Astrocyte (in vitro differentiated cells and primary cell): ENCODE measurements around the gene OSM. TPM values are rescaled to one million over a fixed set of nuclear protein-coding genes. Genes with fewer than 3 reads are reported as not detected.

Source experiments
- DNase-seq: peaks from one replicate; pipeline ENCODE4 v3.0.0-alpha.2; 2010; ENCODE audit warnings: low read depth
- FAIRE-seq: peaks from 2 replicates; lab custom pipeline; 2011; peaks lifted over from hg19 to GRCh38; lab: Jason Lieb, UNC
- H2AFZ ChIP-seq: 2 replicates; pipeline ENCODE4 v1.6.0; 2012; ENCODE audit warnings: low read depth, low read length, inconsistent platforms
- H3K27ac ChIP-seq: 2 replicates; pipeline ENCODE4 v1.5.1; 2011; ENCODE audit warnings: low read depth, low read length, inconsistent platforms
- H3K27me3 ChIP-seq: 2 replicates; pipeline ENCODE4 v1.6.0; 2011; ENCODE audit warnings: low read length, inconsistent platforms; ENCODE audit not compliant: insufficient read depth
- H3K36me3 ChIP-seq: 2 replicates; pipeline ENCODE4 v1.5.1; 2011; ENCODE audit warnings: low read length, inconsistent platforms; ENCODE audit not compliant: insufficient read depth
- H3K4me1 ChIP-seq: 2 replicates; pipeline ENCODE4 v1.5.1; 2011; ENCODE audit warnings: low read length, inconsistent platforms; ENCODE audit not compliant: insufficient read depth
- H3K4me2 ChIP-seq: 2 replicates; pipeline ENCODE4 v1.6.0; 2012; ENCODE audit warnings: low read length, inconsistent platforms
- H3K4me3 ChIP-seq: 2 replicates; pipeline ENCODE4 v1.5.1; 2011; ENCODE audit warnings: low read depth, mild to moderate bottlenecking, low read length, inconsistent platforms; ENCODE audit not compliant: insufficient read depth
- H3K79me2 ChIP-seq: 2 replicates; pipeline ENCODE4 v1.6.0; 2012; ENCODE audit warnings: mild to moderate bottlenecking, low read length, inconsistent platforms; ENCODE audit not compliant: insufficient read depth
- H3K9ac ChIP-seq: 2 replicates; pipeline ENCODE4 v1.6.0; 2012; ENCODE audit warnings: mild to moderate bottlenecking, low read length, inconsistent platforms
- H3K9me3 ChIP-seq: 2 replicates; pipeline ENCODE4 v1.5.1; 2012; ENCODE audit warnings: low read depth, mild to moderate bottlenecking, low read length, inconsistent platforms; ENCODE audit not compliant: insufficient read depth
- H4K20me1 ChIP-seq: 2 replicates; pipeline ENCODE4 v1.6.0; 2012; ENCODE audit warnings: low read length, inconsistent platforms; ENCODE audit not compliant: insufficient read depth
- H3K27ac Mint-ChIP-seq: one replicate; pipeline ENCODE4 v1.8.0; 2021; ENCODE audit warnings: mild to moderate bottlenecking, mixed read lengths; ENCODE audit not compliant: unreplicated experiment
- H3K27me3 Mint-ChIP-seq: one replicate; pipeline ENCODE4 v1.8.0; 2021; ENCODE audit warnings: low read depth, mixed read lengths; ENCODE audit not compliant: unreplicated experiment
- H3K36me3 Mint-ChIP-seq: one replicate; pipeline ENCODE4 v1.8.0; 2021; ENCODE audit warnings: low read depth, mixed read lengths; ENCODE audit not compliant: unreplicated experiment
- H3K4me1 Mint-ChIP-seq: one replicate; pipeline ENCODE4 v1.8.0; 2021; ENCODE audit warnings: low read depth, mixed read lengths; ENCODE audit not compliant: unreplicated experiment
- H3K4me3 Mint-ChIP-seq: one replicate; pipeline ENCODE4 v1.8.0; 2021; ENCODE audit warnings: mild to moderate bottlenecking, moderate library complexity, mixed read lengths; ENCODE audit not compliant: unreplicated experiment
- H3K9me3 Mint-ChIP-seq: one replicate; pipeline ENCODE4 v1.8.0; 2021; ENCODE audit warnings: mild to moderate bottlenecking, mixed read lengths; ENCODE audit not compliant: unreplicated experiment
- EZH2 ChIP-seq: IDR thresholded peaks from 2 replicates; pipeline ENCODE4 v1.6.1; 2012; ENCODE audit warnings: mild to moderate bottlenecking, low read length, inconsistent platforms; ENCODE audit not compliant: insufficient read depth
- total RNA-seq: library from RNA; stranded (reverse); gene quantifications from 2 replicates; pipeline ENCODE4 v1.2.1, GENCODE V29; 2021
- TF ChIP-seq, protein P1 (sequence below): IDR thresholded peaks from 2 replicates; pipeline ENCODE4 v1.5.1; 2011; ENCODE audit warnings: low read depth, mild to moderate bottlenecking, inconsistent platforms, low read length, moderate library complexity; ENCODE audit not compliant: insufficient read depth

Gene OSM
- total RNA-seq, 1 donor from 2014 or later: not detected

- no peaks in the 10 kb centered on the region for H3K9me3 ChIP-seq
- H3K27me3 Mint-ChIP-seq: no peaks in the 10 kb centered on the region
- peaks cover 80% of the 10 kb centered on the region for H3K4me1 ChIP-seq
- FAIRE-seq (no peak), DNase-seq (no peak)
- H3K4me3 Mint-ChIP-seq: peak overlapping the region; percentile 40
- H3K4me3 ChIP-seq: peak overlapping the region; percentile 26
- peak overlapping the region; percentile 100 for H3K9ac ChIP-seq
- peaks cover 57% of the 10 kb centered on the region for H3K79me2 ChIP-seq
- peaks cover 57% of the 10 kb centered on the region for H3K4me1 Mint-ChIP-seq
- H3K27me3 ChIP-seq: no peaks in the 10 kb centered on the region
- peaks cover 23% of the 10 kb centered on the region for H3K36me3 Mint-ChIP-seq
- no peaks in the 10 kb centered on the region for H3K9me3 Mint-ChIP-seq
- peak overlapping the region; percentile 100 for H3K4me2 ChIP-seq
- H4K20me1 ChIP-seq: peaks cover 23% of the 10 kb centered on the region
- H2AFZ ChIP-seq: no peak overlapping the region
- TF ChIP-seq EZH2: no peak
- TF ChIP-seq, protein P1, sequence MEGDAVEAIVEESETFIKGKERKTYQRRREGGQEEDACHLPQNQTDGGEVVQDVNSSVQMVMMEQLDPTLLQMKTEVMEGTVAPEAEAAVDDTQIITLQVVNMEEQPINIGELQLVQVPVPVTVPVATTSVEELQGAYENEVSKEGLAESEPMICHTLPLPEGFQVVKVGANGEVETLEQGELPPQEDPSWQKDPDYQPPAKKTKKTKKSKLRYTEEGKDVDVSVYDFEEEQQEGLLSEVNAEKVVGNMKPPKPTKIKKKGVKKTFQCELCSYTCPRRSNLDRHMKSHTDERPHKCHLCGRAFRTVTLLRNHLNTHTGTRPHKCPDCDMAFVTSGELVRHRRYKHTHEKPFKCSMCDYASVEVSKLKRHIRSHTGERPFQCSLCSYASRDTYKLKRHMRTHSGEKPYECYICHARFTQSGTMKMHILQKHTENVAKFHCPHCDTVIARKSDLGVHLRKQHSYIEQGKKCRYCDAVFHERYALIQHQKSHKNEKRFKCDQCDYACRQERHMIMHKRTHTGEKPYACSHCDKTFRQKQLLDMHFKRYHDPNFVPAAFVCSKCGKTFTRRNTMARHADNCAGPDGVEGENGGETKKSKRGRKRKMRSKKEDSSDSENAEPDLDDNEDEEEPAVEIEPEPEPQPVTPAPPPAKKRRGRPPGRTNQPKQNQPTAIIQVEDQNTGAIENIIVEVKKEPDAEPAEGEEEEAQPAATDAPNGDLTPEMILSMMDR: no peak
- H3K27ac ChIP-seq: peak overlapping the region; percentile 92
- peaks cover 25% of the 10 kb centered on the region for H3K36me3 ChIP-seq
- peak overlapping the region; percentile 86 for H3K27ac Mint-ChIP-seq
These were observed 24.9 kb downstream of the OSM start for GRCh38 chr22:30241576-30242371.

DNA sequence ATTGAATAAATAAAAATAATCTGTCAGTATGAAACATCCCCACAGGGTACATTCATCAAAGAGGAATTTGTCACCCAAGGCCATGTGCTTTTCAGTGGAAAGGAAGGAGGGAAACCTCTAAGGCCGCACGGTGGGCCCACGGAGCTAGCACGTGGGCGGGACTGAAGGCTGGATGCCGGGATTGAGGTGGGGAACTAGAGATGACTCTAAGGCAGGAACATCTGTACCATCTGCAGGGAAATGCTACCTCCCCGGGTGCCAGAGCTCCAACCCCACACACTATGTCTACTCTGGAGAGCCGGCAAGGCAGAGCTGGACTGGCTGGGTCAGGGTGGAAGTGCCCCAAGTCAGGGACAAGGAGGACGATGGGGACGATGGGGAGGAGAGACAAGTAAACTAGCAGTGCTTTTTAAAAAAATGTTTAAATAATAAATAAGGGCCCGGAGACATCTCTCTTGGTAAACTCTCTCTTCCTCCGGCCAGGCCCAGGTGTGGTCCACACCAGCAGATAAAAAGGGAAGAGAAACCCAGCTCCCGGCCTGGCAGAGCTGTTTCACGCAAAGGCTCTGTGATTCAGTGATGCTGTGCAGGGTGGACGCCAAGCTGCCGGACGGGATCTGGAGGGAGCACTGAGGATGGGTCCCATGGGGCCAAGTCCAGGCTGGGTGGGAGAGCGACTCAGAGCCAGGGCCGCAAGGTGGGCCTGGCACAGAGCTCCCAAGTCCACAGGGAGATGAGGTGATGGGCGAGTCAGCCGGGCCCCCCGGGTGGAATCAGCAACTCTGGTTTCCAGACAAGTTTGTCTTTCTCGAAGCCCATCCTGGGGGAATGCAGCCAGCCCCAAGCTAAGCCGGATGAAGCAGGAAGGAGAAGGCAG lies 25.9 kb downstream of the OSM start:
- Histone ChIP-seq H3K4me2 (peak overlapping the region; percentile 100), H3K79me2 (peaks cover 48% of the 10 kb centered on the region), H3K9me3 (no peaks in the 10 kb centered on the region), H3K27ac (peak overlapping the region; percentile 92), H2AFZ (no peak overlapping the region), H3K27me3 (no peaks in the 10 kb centered on the region), H3K4me1 (peaks cover 89% of the 10 kb centered on the region), H3K36me3 (peaks cover 25% of the 10 kb centered on the region), H4K20me1 (peaks cover 23% of the 10 kb centered on the region), H3K9ac (peak overlapping the region; percentile 100), H3K4me3 (no peak overlapping the region)
- Mint-ChIP-seq H3K4me3 (peak overlapping the region; percentile 40), H3K27ac (peak overlapping the region; percentile 72), H3K36me3 (peaks cover 23% of the 10 kb centered on the region), H3K4me1 (peaks cover 66% of the 10 kb centered on the region), H3K27me3 (no peaks in the 10 kb centered on the region), H3K9me3 (no peaks in the 10 kb centered on the region)
- DNase-seq: no peak
- FAIRE-seq: no peak
- TF ChIP-seq, protein P1: no peak
- no peak for TF ChIP-seq EZH2
